Mucosa of gallbladder (tissue), 1 donor: Measurements from ENCODE around the gene ANKRD63. TPM values are rescaled to one million over a fixed set of nuclear protein-coding genes. Genes with fewer than 3 reads are reported as not detected.

Experiments used
- DNase-seq: peaks from one replicate; pipeline ENCODE4 v3.0.0-alpha.2; 2020; ENCODE audit warnings: low spot score
- total RNA-seq: library from RNA; stranded (reverse); gene quantifications from one replicate; pipeline ENCODE4 v1.2.1, GENCODE V29; 2021
- donor health status: DM: no; HTN: no; CAD: no.

ANKRD63 gene
- total RNA-seq, 1 donor from 2014 or later: 1.6 TPM

- peak; percentile 67 for DNase-seq
Observed at GRCh38 chr15:40279437-40280141, 3.3 kb downstream of the ANKRD63 start.

- DNase-seq: no peak
Observed at GRCh38 chr15:40278026-40278425, 4.8 kb downstream of the ANKRD63 start.

- no peak for DNase-seq
Observed at GRCh38 chr15:40277471-40277870, 5.4 kb downstream of the ANKRD63 start.

GRCh38 chr15:40276927-40277326 lies 5.9 kb downstream of the ANKRD63 start:
- DNase-seq: no peak

GRCh38 chr15:40275954-40276353 lies 6.9 kb downstream of the ANKRD63 start:
- DNase-seq: no peak

GRCh38 chr15:40275523-40275922 lies 7.3 kb downstream of the ANKRD63 start:
- no peak for DNase-seq

- DNase-seq: peak; percentile 73
Observed at GRCh38 chr15:40274350-40275274, 8.3 kb downstream of the ANKRD63 start.

GRCh38 chr15:40273428-40273827 lies 9.4 kb downstream of the ANKRD63 start:
- DNase-seq: no peak

- DNase-seq: no peak
Observed at GRCh38 chr15:40272485-40273056, 10.3 kb downstream of the ANKRD63 start.

GRCh38 chr15:40271685-40272484 lies 11.0 kb downstream of the ANKRD63 start:
- no peak for DNase-seq

- no peak for DNase-seq
Observed at GRCh38 chr15:40270246-40270995, 12.4 kb downstream of the ANKRD63 start.

GRCh38 chr15:40269604-40270003 lies 13.3 kb downstream of the ANKRD63 start:
- no peak for DNase-seq

GRCh38 chr15:40267670-40268069 lies 15.2 kb downstream of the ANKRD63 start:
- no peak for DNase-seq

- peak; percentile 65 for DNase-seq
Observed at GRCh38 chr15:40266828-40267304, 16.0 kb downstream of the ANKRD63 start.

GRCh38 chr15:40265875-40266274 lies 17.0 kb downstream of the ANKRD63 start:
- DNase-seq: no peak

GRCh38 chr15:40265355-40265754 lies 17.5 kb downstream of the ANKRD63 start:
- DNase-seq: no peak

- no peak for DNase-seq
Observed at GRCh38 chr15:40264321-40265153, 18.3 kb downstream of the ANKRD63 start.

GRCh38 chr15:40263024-40263754 lies 19.7 kb downstream of the ANKRD63 start:
- no peak for DNase-seq

- DNase-seq: no peak
Observed at GRCh38 chr15:40259021-40259420, 23.8 kb downstream of the ANKRD63 start.
